A549 (cell line): ENCODE data around the gene ESRRB.

Experiments used
- EP300 ChIP-seq, 2 experiments: fragments of >200 bp; sonication (Bioruptor Twin); formaldehyde crosslinking; IDR thresholded peaks; 2 replicates in 1 of 2; 3 replicates in 1 of 2; pipeline ENCODE4 v1.6.1; 2016 to 2017
- POLR2A ChIP-seq: IDR thresholded peaks from 2 replicates; pipeline ENCODE4 v1.6.1; 2012; ENCODE audit warnings: mild to moderate bottlenecking, low read length
- RAD21 ChIP-seq, 2 experiments: fragments of >200 bp in 1 of 2; sonication (Bioruptor Twin) in 1 of 2; formaldehyde crosslinking in 1 of 2; IDR thresholded peaks in 1 of 2; conservative IDR thresholded peaks in 1 of 2; 2 replicates in 1 of 2; 3 replicates in 1 of 2; pipeline ENCODE4 v1.6.1; 2012 to 2018; ENCODE audit warnings: inconsistent platforms in 1 of 2
- SREBF2 ChIP-seq: fragments of 450-650 bp; IDR thresholded peaks from 2 replicates; pipeline ENCODE4 v1.6.1; 2014; ENCODE audit warnings: mild to moderate bottlenecking, moderate library complexity
- TF ChIP-seq, protein P1 (sequence below): fragments of >200 bp; sonication (Bioruptor Twin); formaldehyde crosslinking; IDR thresholded peaks from 3 replicates; pipeline ENCODE4 v1.5.1; 2016
- TF ChIP-seq, protein P2 (sequence below): IDR thresholded peaks from 2 replicates; pipeline ENCODE4 v1.6.1; 2012
- TF ChIP-seq, protein P3 (sequence below): fragments of 200-600 bp; sonication (generic); IDR thresholded peaks from 2 replicates; pipeline ENCODE4 v1.6.1; 2016; ENCODE audit warnings: antibody characterized with exemption, mild to moderate bottlenecking, moderate library complexity
- TF ChIP-seq, protein P4 (sequence below): IDR thresholded peaks from 2 replicates; pipeline ENCODE4 v1.6.1; 2012

DNA sequence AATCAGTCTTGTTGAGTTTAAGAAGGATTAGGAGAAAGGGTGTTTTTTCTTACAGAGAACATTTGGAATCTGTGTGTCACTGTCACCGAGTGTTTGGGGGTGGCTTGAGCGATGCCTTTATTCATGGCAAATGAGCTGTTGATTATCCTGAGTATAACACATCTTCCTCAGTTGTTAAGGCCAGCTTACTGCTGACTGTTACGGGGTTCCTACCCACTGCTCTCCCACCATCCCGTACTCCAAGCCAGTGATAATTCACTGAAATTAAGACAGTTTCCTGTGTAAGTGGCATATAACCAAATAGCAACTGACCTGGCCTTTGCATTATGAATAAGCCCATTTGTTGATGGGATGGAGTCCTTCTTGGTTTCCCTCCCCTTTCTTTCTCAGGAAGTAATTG lies 9.5 kb downstream of the ESRRB start:
- TF ChIP-seq, protein P1, sequence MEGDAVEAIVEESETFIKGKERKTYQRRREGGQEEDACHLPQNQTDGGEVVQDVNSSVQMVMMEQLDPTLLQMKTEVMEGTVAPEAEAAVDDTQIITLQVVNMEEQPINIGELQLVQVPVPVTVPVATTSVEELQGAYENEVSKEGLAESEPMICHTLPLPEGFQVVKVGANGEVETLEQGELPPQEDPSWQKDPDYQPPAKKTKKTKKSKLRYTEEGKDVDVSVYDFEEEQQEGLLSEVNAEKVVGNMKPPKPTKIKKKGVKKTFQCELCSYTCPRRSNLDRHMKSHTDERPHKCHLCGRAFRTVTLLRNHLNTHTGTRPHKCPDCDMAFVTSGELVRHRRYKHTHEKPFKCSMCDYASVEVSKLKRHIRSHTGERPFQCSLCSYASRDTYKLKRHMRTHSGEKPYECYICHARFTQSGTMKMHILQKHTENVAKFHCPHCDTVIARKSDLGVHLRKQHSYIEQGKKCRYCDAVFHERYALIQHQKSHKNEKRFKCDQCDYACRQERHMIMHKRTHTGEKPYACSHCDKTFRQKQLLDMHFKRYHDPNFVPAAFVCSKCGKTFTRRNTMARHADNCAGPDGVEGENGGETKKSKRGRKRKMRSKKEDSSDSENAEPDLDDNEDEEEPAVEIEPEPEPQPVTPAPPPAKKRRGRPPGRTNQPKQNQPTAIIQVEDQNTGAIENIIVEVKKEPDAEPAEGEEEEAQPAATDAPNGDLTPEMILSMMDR, result no peak
- TF ChIP-seq SREBF2 (no peak), EP300 (IDR thresholded peaks at IDR 0.05) (no peak), POLR2A (no peak), RAD21 (conservative IDR thresholded peaks at IDR 0.05 in 1 of 2, IDR thresholded peaks at IDR 0.05 in 1 of 2) (no peak)
- TF ChIP-seq, protein P2, sequence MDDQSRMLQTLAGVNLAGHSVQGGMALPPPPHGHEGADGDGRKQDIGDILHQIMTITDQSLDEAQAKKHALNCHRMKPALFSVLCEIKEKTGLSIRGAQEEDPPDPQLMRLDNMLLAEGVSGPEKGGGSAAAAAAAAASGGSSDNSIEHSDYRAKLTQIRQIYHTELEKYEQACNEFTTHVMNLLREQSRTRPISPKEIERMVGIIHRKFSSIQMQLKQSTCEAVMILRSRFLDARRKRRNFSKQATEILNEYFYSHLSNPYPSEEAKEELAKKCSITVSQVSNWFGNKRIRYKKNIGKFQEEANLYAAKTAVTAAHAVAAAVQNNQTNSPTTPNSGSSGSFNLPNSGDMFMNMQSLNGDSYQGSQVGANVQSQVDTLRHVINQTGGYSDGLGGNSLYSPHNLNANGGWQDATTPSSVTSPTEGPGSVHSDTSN, result no peak
- TF ChIP-seq, protein P3, sequence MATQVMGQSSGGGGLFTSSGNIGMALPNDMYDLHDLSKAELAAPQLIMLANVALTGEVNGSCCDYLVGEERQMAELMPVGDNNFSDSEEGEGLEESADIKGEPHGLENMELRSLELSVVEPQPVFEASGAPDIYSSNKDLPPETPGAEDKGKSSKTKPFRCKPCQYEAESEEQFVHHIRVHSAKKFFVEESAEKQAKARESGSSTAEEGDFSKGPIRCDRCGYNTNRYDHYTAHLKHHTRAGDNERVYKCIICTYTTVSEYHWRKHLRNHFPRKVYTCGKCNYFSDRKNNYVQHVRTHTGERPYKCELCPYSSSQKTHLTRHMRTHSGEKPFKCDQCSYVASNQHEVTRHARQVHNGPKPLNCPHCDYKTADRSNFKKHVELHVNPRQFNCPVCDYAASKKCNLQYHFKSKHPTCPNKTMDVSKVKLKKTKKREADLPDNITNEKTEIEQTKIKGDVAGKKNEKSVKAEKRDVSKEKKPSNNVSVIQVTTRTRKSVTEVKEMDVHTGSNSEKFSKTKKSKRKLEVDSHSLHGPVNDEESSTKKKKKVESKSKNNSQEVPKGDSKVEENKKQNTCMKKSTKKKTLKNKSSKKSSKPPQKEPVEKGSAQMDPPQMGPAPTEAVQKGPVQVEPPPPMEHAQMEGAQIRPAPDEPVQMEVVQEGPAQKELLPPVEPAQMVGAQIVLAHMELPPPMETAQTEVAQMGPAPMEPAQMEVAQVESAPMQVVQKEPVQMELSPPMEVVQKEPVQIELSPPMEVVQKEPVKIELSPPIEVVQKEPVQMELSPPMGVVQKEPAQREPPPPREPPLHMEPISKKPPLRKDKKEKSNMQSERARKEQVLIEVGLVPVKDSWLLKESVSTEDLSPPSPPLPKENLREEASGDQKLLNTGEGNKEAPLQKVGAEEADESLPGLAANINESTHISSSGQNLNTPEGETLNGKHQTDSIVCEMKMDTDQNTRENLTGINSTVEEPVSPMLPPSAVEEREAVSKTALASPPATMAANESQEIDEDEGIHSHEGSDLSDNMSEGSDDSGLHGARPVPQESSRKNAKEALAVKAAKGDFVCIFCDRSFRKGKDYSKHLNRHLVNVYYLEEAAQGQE, result no peak
- TF ChIP-seq, protein P4, sequence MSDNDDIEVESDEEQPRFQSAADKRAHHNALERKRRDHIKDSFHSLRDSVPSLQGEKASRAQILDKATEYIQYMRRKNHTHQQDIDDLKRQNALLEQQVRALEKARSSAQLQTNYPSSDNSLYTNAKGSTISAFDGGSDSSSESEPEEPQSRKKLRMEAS, result no peak
